KBM-7 (cell line): Measurements from ENCODE around the gene FHL3.

ENCODE experiments used
- DNase-seq: peaks from one replicate; pipeline ENCODE4 v3.0.0-alpha.2; 2015
- in situ Hi-C: fragments of 300-500 bp; cut with MboI; formaldehyde crosslinking; loops from 2 replicates; pipeline ENCODE4 v1.14.3; 2020; ENCODE audit warnings: low sequenced_read_pairs, low pct_unique_long_range_greater_than_20kb, mixed read lengths

Gene FHL3

GRCh38 chr1:38005195-38006007, at the start of gene FHL3:
TSS of gene FHL3 (minus strand) at chr1:38005514. CDS start at chr1:37999412, 6,102 bp downstream.
- in situ Hi-C loops, result no loop called here
- no peak for DNase-seq

DNA sequence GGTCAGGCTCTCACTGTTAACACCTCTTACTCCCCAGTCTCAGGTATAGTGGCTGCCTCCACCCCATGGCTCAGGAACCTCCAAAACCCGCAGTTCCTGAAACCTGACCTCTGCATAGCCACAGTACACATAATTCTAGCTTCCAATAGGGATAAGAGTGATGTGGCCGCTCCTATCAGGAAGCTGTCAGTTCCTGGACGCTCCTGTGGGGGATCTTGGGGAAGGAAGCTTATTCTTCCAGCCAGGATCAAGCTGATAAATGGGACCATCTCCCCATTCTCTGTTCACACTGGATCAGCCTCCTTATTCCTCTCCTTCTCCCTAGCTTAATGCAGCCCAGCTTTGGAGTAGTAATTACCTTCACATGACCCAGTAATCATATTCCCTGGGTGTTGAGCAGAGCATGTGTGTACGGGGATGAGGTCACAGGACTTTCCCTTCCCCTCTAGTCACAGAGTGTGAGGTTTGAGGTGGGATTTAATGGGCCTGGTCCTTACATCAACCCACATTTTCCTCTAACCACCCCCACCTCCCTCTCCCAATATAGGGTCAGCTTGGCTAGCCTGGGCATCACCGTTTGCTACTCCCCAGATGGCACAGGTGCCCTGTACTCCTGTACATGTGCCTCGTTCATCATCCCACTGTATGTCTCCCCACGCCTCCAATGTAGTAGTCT, 48.2 kb upstream of the FHL3 start:
- in situ Hi-C loops, result no loop called here

GRCh38 chr1:38052750-38053415, 47.6 kb upstream of the FHL3 start:
- DNase-seq, result peak; percentile 29
- in situ Hi-C loops, result no loop called here

More for the DNA sequence above, 48.2 kb upstream of the FHL3 start:
- no peak for DNase-seq

GRCh38 chr1:38051079-38051543, 45.8 kb upstream of the FHL3 start:
- DNase-seq, result no peak
- in situ Hi-C loops, result no loop called here

GRCh38 chr1:38050397-38051078, 45.2 kb upstream of the FHL3 start:
- in situ Hi-C loops, result no loop called here
- DNase-seq, result no peak

DNA sequence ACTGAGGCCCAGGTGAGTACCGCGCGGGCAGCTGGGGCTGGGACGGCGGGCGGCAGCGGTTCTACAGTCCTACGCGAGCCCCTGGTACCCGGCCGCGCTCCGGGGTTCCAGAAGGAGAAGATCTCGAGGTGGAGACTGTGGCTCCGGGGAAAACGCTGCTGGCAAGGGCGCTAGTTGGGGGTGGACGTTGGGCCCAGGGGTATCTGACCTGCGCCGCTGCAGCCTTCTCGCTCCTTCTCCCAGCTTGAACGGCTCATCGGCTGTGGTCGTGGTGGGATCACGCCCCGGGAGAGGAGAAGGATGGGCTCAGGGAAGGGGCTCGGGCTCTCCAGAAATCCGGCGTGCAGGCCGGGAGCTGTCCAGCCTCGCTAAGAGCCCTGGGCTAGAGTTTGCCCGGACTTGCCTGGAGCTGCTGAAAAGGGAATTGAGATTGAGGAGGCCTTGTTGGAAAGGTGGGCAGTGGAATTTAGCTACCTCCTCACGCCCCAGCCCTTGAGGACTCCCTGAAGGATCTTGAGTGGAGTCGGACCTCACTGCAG, 42.4 kb upstream of the FHL3 start:
- in situ Hi-C loops, result loop anchor here (25.0 kb wide), 1 partner anchor 790 kb away; no protein-coding TSS in a partner anchor
- no peak for DNase-seq

GRCh38 chr1:38046884-38047602, 41.7 kb upstream of the FHL3 start:
- DNase-seq, result peak; percentile 67
- in situ Hi-C loops, result loop anchor here (25.0 kb wide), 1 partner anchor 790 kb away; no protein-coding TSS in a partner anchor

GRCh38 chr1:38046333-38046883, 41.1 kb upstream of the FHL3 start, which contains the start of gene POU3F1:
TSS of gene POU3F1 (minus strand) at chr1:38046793. CDS start at chr1:38046743, 50 bp downstream.
- in situ Hi-C loops, result loop anchor here (25.0 kb wide), 1 partner anchor 791 kb away; no protein-coding TSS in a partner anchor
- DNase-seq, result no peak

DNA sequence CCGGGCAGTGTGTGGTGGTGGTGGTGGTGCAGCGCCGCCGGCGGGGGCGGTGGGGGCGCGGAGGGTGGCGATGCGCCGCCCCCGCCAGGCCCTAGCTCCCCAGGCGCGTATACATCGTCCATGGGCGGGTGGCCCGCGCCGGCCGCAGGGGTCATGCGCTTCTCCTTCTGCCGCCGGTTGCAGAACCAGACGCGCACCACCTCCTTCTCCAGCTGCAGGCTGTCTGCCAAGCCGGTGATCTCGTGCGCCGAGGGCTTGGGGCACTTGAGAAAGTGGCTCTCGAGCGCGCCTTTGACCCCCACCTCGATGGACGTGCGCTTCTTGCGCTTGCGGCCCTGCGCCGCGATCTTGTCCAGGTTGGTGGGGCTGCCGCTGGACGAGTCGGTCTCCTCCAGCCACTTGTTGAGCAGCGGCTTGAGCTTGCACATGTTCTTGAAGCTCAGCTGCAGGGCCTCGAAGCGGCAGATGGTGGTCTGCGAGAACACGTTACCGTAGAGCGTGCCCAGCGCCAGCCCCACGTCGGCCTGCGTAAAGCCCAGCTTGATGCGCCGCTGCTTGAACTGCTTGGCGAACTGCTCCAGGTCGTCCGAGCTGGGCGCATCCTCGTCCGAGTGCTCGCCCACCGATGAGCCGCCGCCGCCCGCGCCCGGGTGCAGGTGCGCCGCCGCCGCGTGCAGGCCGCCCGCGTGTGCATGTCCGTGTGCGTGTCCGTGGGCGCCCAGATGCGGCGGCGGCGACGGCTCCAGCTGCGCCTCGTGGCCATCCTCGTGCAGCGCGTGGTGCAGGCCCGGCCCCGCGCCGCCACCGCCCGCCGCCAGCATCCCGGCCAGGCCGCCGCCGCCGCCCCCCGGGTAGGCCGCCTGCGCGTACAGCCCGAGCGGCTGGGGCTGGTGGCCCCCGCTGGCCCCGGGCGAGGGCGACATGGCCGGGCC, 40.4 kb upstream of the FHL3 start:
- no peak for DNase-seq
- in situ Hi-C loops, result loop anchor here (25.0 kb wide), 1 partner anchor 792 kb away; no protein-coding TSS in a partner anchor

DNA sequence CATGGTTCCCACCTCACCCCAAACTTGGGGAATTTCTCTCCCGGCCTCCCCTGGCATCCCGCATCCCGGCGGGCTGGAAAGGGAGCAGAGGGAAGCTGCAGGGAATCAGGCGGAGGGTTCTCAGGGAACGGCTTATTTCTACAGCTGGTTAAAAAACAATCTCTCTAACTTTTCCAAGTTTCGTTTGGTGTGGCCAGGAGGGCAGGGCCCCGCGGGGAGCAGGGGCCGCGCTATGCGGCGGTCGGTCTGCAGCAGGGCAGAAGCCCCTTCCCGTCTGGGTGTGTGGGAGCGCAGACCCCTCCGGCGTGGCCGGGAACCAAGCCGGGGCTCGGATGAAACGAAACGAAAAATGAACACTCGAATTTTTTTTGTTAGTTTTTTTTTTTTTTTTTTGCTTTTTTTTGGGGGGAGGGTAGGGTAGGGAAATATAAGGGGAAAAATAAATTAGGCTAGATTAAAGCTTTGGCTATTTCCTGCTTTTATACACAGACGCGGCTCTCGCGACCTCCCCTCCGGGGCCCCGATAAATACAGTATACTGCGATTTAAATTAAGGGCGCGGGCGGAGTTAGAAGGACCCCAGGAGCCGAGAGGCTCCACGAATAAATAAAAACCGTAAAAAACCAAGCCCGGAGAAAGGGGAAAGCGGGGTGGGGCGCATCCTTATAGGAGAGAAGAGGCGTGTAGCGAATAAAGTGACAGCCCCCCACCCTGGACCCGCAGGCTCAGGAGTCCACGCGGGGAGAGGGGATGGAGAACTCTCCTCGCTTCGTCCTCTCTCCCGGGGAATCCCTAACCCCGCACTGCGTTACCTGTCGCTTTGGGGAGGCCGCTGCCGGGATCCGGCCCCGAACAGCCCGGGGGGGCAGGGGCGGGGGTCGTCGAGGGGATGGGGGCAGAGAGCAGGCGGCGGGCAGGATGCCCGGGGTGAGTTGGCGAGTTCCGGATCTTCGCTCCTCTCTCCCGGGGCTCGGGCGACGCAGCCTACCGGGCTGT, 39.2 kb upstream of the FHL3 start:
- DNase-seq, result no peak
- in situ Hi-C loops, result loop anchor here (25.0 kb wide), 1 partner anchor 793 kb away; no protein-coding TSS in a partner anchor

DNA sequence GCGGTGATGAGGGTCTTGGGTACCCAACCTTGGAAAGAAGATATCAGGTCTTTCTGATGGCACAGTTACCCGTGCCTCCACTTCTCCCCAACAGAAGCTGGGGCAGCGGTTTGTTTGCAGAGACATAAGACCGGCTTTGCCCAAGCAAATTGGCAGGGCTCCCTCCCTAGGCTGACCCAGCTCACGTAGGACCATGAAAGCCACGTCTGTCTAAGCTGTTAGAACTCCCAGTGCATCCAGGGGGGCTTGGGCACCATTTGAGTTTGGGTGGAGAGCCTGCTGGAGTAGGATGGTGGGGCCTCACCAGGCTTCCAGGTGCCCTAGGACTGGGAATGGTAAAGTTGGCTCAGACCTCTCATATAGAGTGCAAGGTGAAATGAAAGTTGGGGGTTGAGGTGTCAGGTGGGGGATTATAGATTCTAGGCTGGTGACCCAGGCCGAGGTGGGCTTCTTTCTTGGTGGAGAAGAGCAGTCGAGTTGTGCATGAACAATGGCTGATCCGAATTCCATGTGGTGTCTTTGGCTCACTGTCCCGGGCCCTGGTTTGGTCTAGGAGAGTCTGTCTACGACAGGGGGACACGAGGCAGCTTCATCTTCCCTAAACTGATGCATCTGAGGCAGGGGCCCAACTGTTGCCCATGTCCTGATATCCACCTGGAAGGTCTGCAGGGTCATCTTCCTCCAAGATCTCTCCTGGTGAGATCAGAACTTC, 37.9 kb upstream of the FHL3 start:
- in situ Hi-C loops, result loop anchor here (25.0 kb wide), 1 partner anchor 794 kb away; no protein-coding TSS in a partner anchor
- no peak for DNase-seq

- no peak for DNase-seq
- in situ Hi-C loops, result loop anchor here (25.0 kb wide), 1 partner anchor 795 kb away; no protein-coding TSS in a partner anchor
Observed at GRCh38 chr1:38041936-38042834, 36.9 kb upstream of the FHL3 start.

DNA sequence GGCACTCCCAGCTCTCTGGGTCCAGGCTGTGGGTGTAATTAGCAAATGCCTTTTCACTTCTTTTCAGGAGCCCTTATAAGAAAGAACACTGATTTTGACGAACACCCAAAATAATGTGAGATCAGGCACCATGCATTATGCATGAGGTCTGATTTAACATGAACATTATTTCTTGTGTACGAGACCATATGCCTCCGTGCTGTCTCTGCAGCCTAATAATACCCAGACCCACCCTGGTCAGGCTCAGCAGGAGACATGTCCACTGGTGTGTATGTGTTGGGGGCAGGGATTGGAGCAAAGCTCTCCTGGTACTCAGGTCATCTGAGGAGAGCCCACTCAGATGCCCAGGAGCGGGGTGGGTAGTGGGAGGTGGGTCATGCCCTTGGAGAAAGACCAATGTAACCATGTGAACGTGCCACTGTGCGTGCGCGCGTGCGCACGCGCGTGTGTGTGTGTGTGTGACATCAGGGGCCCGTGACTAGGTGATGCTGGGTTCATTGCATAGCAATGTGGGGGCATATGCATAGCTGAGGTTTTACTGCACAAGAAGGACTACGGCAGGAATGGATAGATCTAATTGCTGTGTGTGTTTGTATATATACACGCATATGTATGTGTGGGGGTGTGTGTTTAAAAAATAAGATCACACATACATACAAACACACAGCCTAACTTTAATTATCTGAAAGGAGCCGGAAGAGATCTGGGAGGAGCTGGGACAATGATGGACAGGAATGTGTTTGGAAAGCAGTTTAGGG, 34.2 kb upstream of the FHL3 start:
- in situ Hi-C loops, result loop anchor here (25.0 kb wide), 1 partner anchor 798 kb away; no protein-coding TSS in a partner anchor
- no peak for DNase-seq
